DMS153 treated with DMSO at 0.1 percent for 48 hours (cell line): Measurements from ENCODE around the gene PRICKLE3.

Experiments used
- DNase-seq: peaks from one replicate; lab custom pipeline; 2025; ENCODE audit not compliant: unreplicated experiment; lab: John Stamatoyannopoulos, UW

Gene PRICKLE3

GRCh38 chrX:49186125-49187027, at the start of gene PRICKLE3:
Gene PRICKLE3, minus strand, starts transcription at chrX:49186373. Its CDS starts 76 bp downstream, at chrX:49186297.
- DNase-seq: no peak

GRCh38 chrX:49233887-49234555, 47.8 kb upstream of the PRICKLE3 start:
- no peak for DNase-seq

GRCh38 chrX:49233176-49233575, 47.0 kb upstream of the PRICKLE3 start, which contains the start of gene CACNA1F:
Gene CACNA1F, minus strand, starts transcription at chrX:49233340. Its CDS starts 31 bp downstream, at chrX:49233309.
- no peak for DNase-seq

- no peak for DNase-seq
Observed at GRCh38 chrX:49232525-49232924, 46.4 kb upstream of the PRICKLE3 start.

- DNase-seq: no peak
Observed at GRCh38 chrX:49231333-49232000, 45.3 kb upstream of the PRICKLE3 start.

- DNase-seq: peak; percentile 8
Observed at GRCh38 chrX:49230500-49231232, 44.5 kb upstream of the PRICKLE3 start.

GRCh38 chrX:49228185-49228584, 42.0 kb upstream of the PRICKLE3 start:
- no peak for DNase-seq

GRCh38 chrX:49227726-49228125, 41.6 kb upstream of the PRICKLE3 start:
- DNase-seq: no peak

- no peak for DNase-seq
Observed at GRCh38 chrX:49226946-49227345, 40.8 kb upstream of the PRICKLE3 start.

- DNase-seq: no peak
Observed at GRCh38 chrX:49225858-49226257, 39.7 kb upstream of the PRICKLE3 start.

- no peak for DNase-seq
Observed at GRCh38 chrX:49221868-49222267, 35.7 kb upstream of the PRICKLE3 start.

- DNase-seq: no peak
Observed at GRCh38 chrX:49220100-49220499, 33.9 kb upstream of the PRICKLE3 start.

- DNase-seq: no peak
Observed at GRCh38 chrX:49214996-49215526, 28.9 kb upstream of the PRICKLE3 start.

- DNase-seq: no peak
Observed at GRCh38 chrX:49214416-49214815, 28.2 kb upstream of the PRICKLE3 start.

GRCh38 chrX:49212861-49213260, 26.7 kb upstream of the PRICKLE3 start:
- no peak for DNase-seq

- no peak for DNase-seq
Observed at GRCh38 chrX:49212209-49212608, 26.0 kb upstream of the PRICKLE3 start.

- DNase-seq: no peak
Observed at GRCh38 chrX:49211074-49211473, 24.9 kb upstream of the PRICKLE3 start.

GRCh38 chrX:49210406-49210805, 24.2 kb upstream of the PRICKLE3 start:
- no peak for DNase-seq

- DNase-seq: peak; percentile 9
Observed at GRCh38 chrX:49209434-49210251, 23.5 kb upstream of the PRICKLE3 start.

- DNase-seq: no peak
Observed at GRCh38 chrX:49208399-49208798, 22.2 kb upstream of the PRICKLE3 start.
